Heart right ventricle (tissue), 16 donors: ENCODE data around the gene BCHE. TPM values are rescaled to one million over a fixed set of nuclear protein-coding genes. Genes with fewer than 3 reads are reported as not detected.

Source experiments
- ATAC-seq, 8 donors: fragments of 200-7000 bp; cut with Tn5 transposase; one replicate each; pipeline ENCODE4 v1.9.1; 2020; ENCODE audit warnings: mild to moderate bottlenecking in 8 of 8, moderate library complexity in 8 of 8, moderate number of reproducible peaks in 1 of 8
- DNase-seq, 2 donors: peaks; one replicate each; pipeline ENCODE4 v3.0.0-alpha.2; 2020
- H3K27ac ChIP-seq, 10 donors: fragments of 200-600 bp; sonication (generic) in 2 of 10; one replicate each; pipeline versions ENCODE4 v1.5.0 to v1.8.0; 2020 to 2022; ENCODE audit warnings: mild to moderate bottlenecking in 3 of 10
- H3K27me3 ChIP-seq, 7 donors: fragments of 200-600 bp; one replicate each; pipeline ENCODE4 v1.8.0; 2021 to 2022; ENCODE audit warnings: mild to moderate bottlenecking in 2 of 7
- H3K36me3 ChIP-seq, 9 donors: fragments of 200-600 bp; sonication (generic) in 1 of 9; one replicate each; pipeline versions ENCODE4 v1.5.0 to v1.8.0; 2020 to 2022; ENCODE audit warnings: mild to moderate bottlenecking in 2 of 9
- H3K4me1 ChIP-seq, 9 donors: fragments of 200-600 bp; sonication (generic) in 1 of 9; one replicate each; pipeline versions ENCODE4 v1.5.0 to v1.8.0; 2020 to 2022; ENCODE audit warnings: mild to moderate bottlenecking in 4 of 9
- H3K4me3 ChIP-seq, 10 donors: fragments of 200-600 bp; sonication (generic) in 2 of 10; one replicate each; pipeline versions ENCODE4 v1.5.0 to v1.8.0; 2020 to 2022; ENCODE audit warnings: mild to moderate bottlenecking in 7 of 10, moderate library complexity in 2 of 10
- H3K9me3 ChIP-seq, 11 donors: fragments of 200-600 bp in 10 of 11; sonication (generic) in 2 of 11; one replicate each; pipeline versions ENCODE4 v1.5.0 to v1.8.0; 2013 to 2022; ENCODE audit warnings: mild to moderate bottlenecking in 2 of 11, control low read depth in 1 of 11, moderate library complexity in 1 of 11
- CTCF ChIP-seq, 9 donors: fragments of 200-600 bp; sonication (generic) in 2 of 9; IDR thresholded peaks; one replicate each; pipeline versions ENCODE4 v1.5.0 to v1.8.0; 2021 to 2022; ENCODE audit warnings: antibody characterized with exemption in 9 of 9, mild to moderate bottlenecking in 5 of 9, moderate library complexity in 1 of 9
- WGBS, 2 donors: extraction: QIAGEN DNeasy Blood & Tissue Kit; methylation state at CpG; one replicate each; pipeline ENCODE4 v1.1.7; 2013; ENCODE audit warnings: inconsistent platforms in 1 of 2; 5-methylcytosine and 5-hydroxymethylcytosine counted together
- intact Hi-C, 10 donors: fragments of 100-400 bp; cut with DNase I; formaldehyde crosslinking; loops; one replicate each; pipeline versions ENCODE4 v1.11.1 to v1.14.2; 2022
- polyA plus RNA-seq, 2 donors: library from polyadenylated mRNA; stranded (reverse); fragments of 200-250 nt; gene quantifications; one replicate each; pipeline ENCODE4 v1.2.3, GENCODE V29; 2013
- total RNA-seq, 10 donors: library from RNA; stranded (reverse); fragmentation: NEBNext Ultra II Directional in 3 of 10; extraction: Animal tissue kit (Norgen Biotek cat#: 25700) in 3 of 10; gene quantifications; one replicate each; pipeline versions ENCODE4 v1.2.1 to v1.2.4, GENCODE V29; 2021 to 2023
- donor health status: Arrhythmogenic right ventricular cardiomyopathy.
- donor health status: ischemic (EF 13 %, LVEDD 7.1; RV severe dilation, severe dysfunction).
- donor health status: healthy with polysubstance abuse.
- donor health status: DM: no; HTN: yes; CAD: no.
- donor health status: DM: no; HTN: no; CAD: no.
- donor health status: ischemic (EF 25% LVEDD 6.9; RV normal size, moderate dysfunction).
- donor health status: ischemic (EF 25% LVEDD 5.7; RV mildly dilated, moderate dysfunction).
- donor health status: healthy.
- donor health status: DM: yes; HTN: yes; CAD: no.
- donor health status: Ischemic cardiomyopathy.
- donor health status: ischemic (EF 35%, LVEDD 5.7; RV mildly dilated, moderate dysfunction).
- donor health status: nonischemic (EF 11% LVEDD 7.7; RV severe dilation, severe dysfunction).
- donor health status: DM: yes; HTN: yes; CAD: no.
- donor health status: PGD.
- donor health status: ischemic (EF 29% LVEDD 5.4; RV normal size, mild dysfunction).
- donor health status: nonischemic (EF 23%, LVEDD 6.1; RV moderate dilation, normal function).

Gene BCHE
- total and polyA plus RNA-seq, 12 donors, result 0.62 to 8.4 (median 1.9) TPM

GRCh38 chr3:165725296-165725695 is 111.9 kb downstream of the BCHE start:
- no peak for TF ChIP-seq CTCF (IDR thresholded peaks at IDR 0.05)
- no peaks in the 10 kb centered on the region for H3K27me3 ChIP-seq
- H3K4me3 ChIP-seq, result no peak overlapping the region
- peaks cover 0 to 14% (median 0%) of the 10 kb centered on the region in 11 donors for H3K9me3 ChIP-seq
- intact Hi-C loops, result no loop called here
- H3K27ac ChIP-seq, result no peak overlapping the region
- DNase-seq, result no peak
- no peak for ATAC-seq
- H3K4me1 ChIP-seq, result no peaks in the 10 kb centered on the region
- WGBS, 2 donors, result 69 to 79% methylated on average over 2 of the region's 2 CpGs
- H3K36me3 ChIP-seq, result no peaks in the 10 kb centered on the region
